HepG2 (cell line): ENCODE data around the gene TRAPPC12. TPM values are rescaled to one million over a fixed set of nuclear protein-coding genes. Genes with fewer than 3 reads are reported as not detected.

Source experiments
- AGO2 ChIP-seq: fragments of 200-400 bp; formaldehyde crosslinking; optimal IDR thresholded peaks from 2 replicates; pipeline ENCODE3; 2017; ENCODE audit warnings: mild to moderate bottlenecking, low read depth, low read length, moderate library complexity
- FOXP4 ChIP-seq: sonication (generic); formaldehyde crosslinking; IDR thresholded peaks from 2 replicates; pipeline ENCODE4 v1.4.0; 2020; ENCODE audit warnings: missing genetic modification reagents
- GRHL1 ChIP-seq: sonication (generic); formaldehyde crosslinking; conservative IDR thresholded peaks from 2 replicates; pipeline ENCODE4 v1.8.0; 2022; ENCODE audit warnings: missing genetic modification reagents
- HOXA9 ChIP-seq: sonication (generic); formaldehyde crosslinking; IDR thresholded peaks from 2 replicates; pipeline ENCODE4 v1.8.1; 2022; ENCODE audit warnings: missing genetic modification reagents, mild to moderate bottlenecking, moderate library complexity, borderline replicate concordance
- KDM3A ChIP-seq: IDR thresholded peaks from 2 replicates; pipeline ENCODE4 v1.6.1; 2018; ENCODE audit warnings: low read depth, missing compliant biosample characterization
- KLF15 ChIP-seq: sonication (generic); formaldehyde crosslinking; IDR thresholded peaks from 2 replicates; pipeline ENCODE4 v1.8.1; 2023; ENCODE audit warnings: borderline replicate concordance, mild to moderate bottlenecking, inconsistent platforms, missing genetic modification reagents, mixed read lengths
- KLF9 ChIP-seq: IDR thresholded peaks from 2 replicates; pipeline ENCODE4 v1.6.1; 2016; ENCODE audit warnings: low read depth
- MED13 ChIP-seq: sonication (generic); formaldehyde crosslinking; IDR thresholded peaks from 2 replicates; pipeline ENCODE4 v1.5.0; 2020; ENCODE audit warnings: missing genetic modification reagents
- MYPOP ChIP-seq: sonication (generic); formaldehyde crosslinking; IDR thresholded peaks from 2 replicates; pipeline ENCODE4 v1.8.1; 2023; ENCODE audit warnings: mild to moderate bottlenecking, moderate library complexity, missing genetic modification reagents
- NFE2L2 ChIP-seq: fragments of 150-350 bp; IDR thresholded peaks from 2 replicates; pipeline ENCODE4 v1.6.1; 2014; ENCODE audit warnings: low read length
- PBX3 ChIP-seq: sonication (generic); formaldehyde crosslinking; IDR thresholded peaks from 2 replicates; pipeline ENCODE4 v1.8.1; 2023; ENCODE audit warnings: missing genetic modification reagents, inconsistent platforms, borderline replicate concordance
- PLRG1 ChIP-seq: fragments of 450-650 bp; conservative IDR thresholded peaks from 2 replicates; pipeline ENCODE4 v1.6.1; 2016
- RARA ChIP-seq: IDR thresholded peaks from 2 replicates; pipeline ENCODE4 v1.6.1; 2016; ENCODE audit warnings: missing genetic modification reagents, missing compliant biosample characterization
- SMAD9 ChIP-seq: sonication (generic); formaldehyde crosslinking; IDR thresholded peaks from 2 replicates; pipeline ENCODE4 v1.5.1; 2020; ENCODE audit warnings: mild to moderate bottlenecking, missing genetic modification reagents
- TCF12 ChIP-seq, 2 experiments: fragments of 450-650 bp in 1 of 2; sonication (generic) in 1 of 2; formaldehyde crosslinking in 1 of 2; IDR thresholded peaks; 2 replicates each; pipeline versions ENCODE4 v1.6.1 to v1.8.0; 2017 to 2022; ENCODE audit warnings: antibody characterized with exemption in 1 of 2, mild to moderate bottlenecking in 1 of 2, missing genetic modification reagents in 1 of 2, moderate library complexity in 1 of 2
- ZFP36L1 ChIP-seq: sonication (generic); formaldehyde crosslinking; IDR thresholded peaks from 2 replicates; pipeline ENCODE4 v1.8.0; 2022; ENCODE audit warnings: mild to moderate bottlenecking, missing genetic modification reagents, moderate library complexity
- ZFP37 ChIP-seq: sonication (generic); formaldehyde crosslinking; IDR thresholded peaks from 2 replicates; pipeline ENCODE4 v1.4.0; 2020; ENCODE audit warnings: missing genetic modification reagents, borderline replicate concordance
- ZNF770 ChIP-seq: sonication (generic); formaldehyde crosslinking; IDR thresholded peaks from 2 replicates; pipeline ENCODE4 v1.5.0; 2020; ENCODE audit warnings: mild to moderate bottlenecking, missing genetic modification reagents
- ZNF775 ChIP-seq: sonication (generic); formaldehyde crosslinking; IDR thresholded peaks from 2 replicates; pipeline ENCODE4 v1.4.0; 2020; ENCODE audit warnings: missing genetic modification reagents, mild to moderate bottlenecking, moderate library complexity, borderline replicate concordance
- ZSCAN12 ChIP-seq: sonication (generic); formaldehyde crosslinking; IDR thresholded peaks from 2 replicates; pipeline ENCODE4 v1.9.0; 2021; ENCODE audit warnings: mild to moderate bottlenecking, missing genetic modification reagents
- polyA plus RNA-seq, 8 experiments: library from polyadenylated mRNA; depleted of rRNA in 3 of 8; stranded (reverse) in 7 of 8; unstranded in 1 of 8; fragments of >200 nt; fragmentation: Illumina TruSeq in 4 of 8; extraction: Trizol in 4 of 8; gene quantifications; 2 replicates each; pipeline versions ENCODE4 v1.2.1 to v1.2.3, GENCODE V29; 2011 to 2016; ENCODE audit warnings: low read depth in 4 of 8, missing spikeins in 1 of 8, mixed read lengths in 1 of 8; ENCODE audit not compliant: insufficient read depth in 1 of 8
- total RNA-seq, 5 experiments: library from RNA; depleted of rRNA; stranded (reverse); fragments of >200 nt; fragmentation: Illumina TruSeq; extraction: Trizol; gene quantifications; 2 replicates each; pipeline ENCODE4 v1.2.3, GENCODE V29; 2016; ENCODE audit warnings: low read depth in 1 of 5

TRAPPC12 gene
- total and polyA plus RNA-seq, 2 of the 13 experiments (the other 11 are each of a cell fraction or from before 2014, with no cell fraction given), result 46.4 to 97.7 TPM

GRCh38 chr2:3519255-3520205 lies 140.0 kb downstream of the TRAPPC12 start, which contains the start of gene ADI1 (continued):
- peak; percentile 41; the same call in 1 of the 2 replicates for TF ChIP-seq FOXP4
- TF ChIP-seq PBX3 (CRISPR knock-in tag), result peak; percentile 58; the same call in 1 of the 2 replicates
- TF ChIP-seq HOXA9 (CRISPR knock-in tag), result no peak
- no peak for TF ChIP-seq GRHL1
- no peak; the same call in 1 of the 2 replicates for TF ChIP-seq SMAD9 (CRISPR knock-in tag)
- TF ChIP-seq KLF9 (CRISPR knock-in tag), result peak; percentile 88; the same call in 1 of the 2 replicates
- TF ChIP-seq KDM3A (CRISPR knock-in tag), result peak; percentile 91; the same call in 1 of the 2 replicates
- TF ChIP-seq MYPOP (CRISPR knock-in tag), result peak; percentile 90
- peak; percentile 83 for TF ChIP-seq ZNF770 (CRISPR knock-in tag)
- TF ChIP-seq KLF15, result peak; percentile 96
- TF ChIP-seq ZFP37, result peak; percentile 55
- peak; percentile 86; the same call in 1 of the 2 replicates for TF ChIP-seq MED13 (CRISPR knock-in tag)
- TF ChIP-seq ZNF775 (CRISPR knock-in tag), result no peak; the same call in none of the 2 replicates
- TF ChIP-seq PLRG1, result no peak
- TF ChIP-seq NFE2L2, result no peak
- peak; percentile 90 for TF ChIP-seq AGO2
- TF ChIP-seq ZSCAN12 (CRISPR knock-in tag), result peak; percentile 43; the same call in 1 of the 2 replicates
- TF ChIP-seq RARA (CRISPR knock-in tag), result peak; percentile 55
- TF ChIP-seq TCF12 (IDR thresholded peaks at IDR 0.05), result no peak
- peak; percentile 95 for TF ChIP-seq TCF12 (CRISPR knock-in tag; IDR thresholded peaks at IDR 0.05)
- no peak; the same call in none of the 2 replicates for TF ChIP-seq ZFP36L1 (CRISPR knock-in tag)
